Right atrium auricular region (tissue), 2 donors: ENCODE results near the gene MEGF6. TPM values are rescaled to one million over a fixed set of nuclear protein-coding genes. Genes with fewer than 3 reads are reported as not detected.

ENCODE experiments used
- DNase-seq: peaks from one replicate; pipeline ENCODE4 v3.0.0-alpha.2; 2019; ENCODE audit warnings: low spot score
- H3K27ac ChIP-seq, 2 donors: fragments of 200-600 bp; sonication (generic); 1 replicate in 1 of 2; 2 replicates in 1 of 2; pipeline ENCODE4 v1.5.1; 2016 to 2019
- H3K27me3 ChIP-seq, 2 donors: fragments of 200-600 bp; sonication (generic); one replicate each; pipeline versions ENCODE4 v1.5.1 to v1.6.0; 2017 to 2019
- H3K36me3 ChIP-seq: fragments of 200-600 bp; sonication (generic); one replicate; pipeline ENCODE4 v1.5.1; 2016
- H3K4me1 ChIP-seq, 2 donors: fragments of 200-600 bp; sonication (generic); one replicate each; pipeline versions ENCODE4 v1.5.1 to v1.6.0; 2017 to 2019
- H3K4me3 ChIP-seq, 2 donors: fragments of 200-600 bp; sonication (generic); 1 replicate in 1 of 2; 2 replicates in 1 of 2; pipeline ENCODE4 v1.5.1; 2017 to 2019; ENCODE audit warnings: mild to moderate bottlenecking in 1 of 2, moderate library complexity in 1 of 2
- H3K9me3 ChIP-seq, 2 donors: fragments of 200-600 bp; sonication (generic); one replicate each; pipeline ENCODE4 v1.5.1; 2019
- total RNA-seq, 2 donors: library from RNA; depleted of rRNA; stranded (reverse); fragments of >200 nt; gene quantifications; one replicate each; pipeline ENCODE4 v1.1.0, GENCODE V29; 2016
- TF ChIP-seq, protein P1 (sequence below), 2 donors: fragments of 200-600 bp; sonication (generic); IDR thresholded peaks; one replicate each; pipeline ENCODE4 v1.5.1; 2019; ENCODE audit warnings: antibody characterized with exemption in 2 of 2

MEGF6 gene
- total RNA-seq, 2 donors from 2014 or later: 14.9 to 32.6 TPM

DNA sequence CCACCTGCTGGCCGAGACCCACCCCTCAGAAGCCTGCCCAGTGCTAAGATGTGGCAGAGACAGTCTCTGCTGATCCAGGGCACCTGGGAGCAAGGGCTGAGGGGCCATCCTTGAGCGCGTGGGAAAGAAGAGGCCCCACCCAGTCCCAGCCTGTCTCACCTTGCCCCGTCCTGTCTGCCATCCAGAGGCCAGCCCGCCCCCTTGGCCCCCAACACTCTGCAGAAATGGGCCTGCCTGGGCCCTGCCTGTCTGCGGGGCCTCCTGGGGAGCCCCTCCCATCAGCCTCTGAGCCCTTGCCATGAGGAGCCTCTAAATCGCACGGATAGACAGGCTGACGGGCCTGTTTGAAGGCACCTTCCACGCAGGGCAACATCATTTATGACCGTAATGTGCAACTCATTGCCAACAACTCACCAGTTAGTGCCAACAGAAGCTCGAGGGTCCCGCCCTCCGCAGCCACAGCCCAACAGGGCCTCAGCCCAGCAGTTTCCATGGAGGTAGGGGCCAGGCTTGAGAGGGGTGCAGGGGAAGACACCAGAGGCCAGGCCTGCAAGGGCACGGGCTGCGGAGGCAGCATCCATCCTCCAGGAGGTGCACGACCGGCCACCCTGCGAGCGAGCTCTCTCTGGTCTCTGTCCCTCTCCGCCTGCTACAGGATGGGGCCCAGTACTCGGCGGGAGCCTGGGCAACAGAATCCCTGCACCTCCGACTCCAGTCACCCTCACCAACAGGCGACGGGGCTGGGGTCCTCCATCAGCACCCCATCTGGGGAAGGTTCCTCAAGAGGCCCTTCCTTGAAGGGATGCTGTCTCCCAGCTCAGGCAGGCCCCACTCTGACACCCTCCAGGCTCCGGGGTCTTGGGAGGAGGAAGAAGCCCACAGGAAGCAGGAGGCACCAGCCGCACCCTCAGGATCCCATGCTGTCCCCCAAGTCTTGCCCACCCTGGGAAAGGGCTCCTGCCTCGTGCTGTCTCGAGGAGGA lies 78.0 kb downstream of the MEGF6 start:
- no peak for DNase-seq
- H3K4me1 ChIP-seq: peaks cover 0 to 31% of the 10 kb centered on the region in 2 donors
- TF ChIP-seq, protein P1, sequence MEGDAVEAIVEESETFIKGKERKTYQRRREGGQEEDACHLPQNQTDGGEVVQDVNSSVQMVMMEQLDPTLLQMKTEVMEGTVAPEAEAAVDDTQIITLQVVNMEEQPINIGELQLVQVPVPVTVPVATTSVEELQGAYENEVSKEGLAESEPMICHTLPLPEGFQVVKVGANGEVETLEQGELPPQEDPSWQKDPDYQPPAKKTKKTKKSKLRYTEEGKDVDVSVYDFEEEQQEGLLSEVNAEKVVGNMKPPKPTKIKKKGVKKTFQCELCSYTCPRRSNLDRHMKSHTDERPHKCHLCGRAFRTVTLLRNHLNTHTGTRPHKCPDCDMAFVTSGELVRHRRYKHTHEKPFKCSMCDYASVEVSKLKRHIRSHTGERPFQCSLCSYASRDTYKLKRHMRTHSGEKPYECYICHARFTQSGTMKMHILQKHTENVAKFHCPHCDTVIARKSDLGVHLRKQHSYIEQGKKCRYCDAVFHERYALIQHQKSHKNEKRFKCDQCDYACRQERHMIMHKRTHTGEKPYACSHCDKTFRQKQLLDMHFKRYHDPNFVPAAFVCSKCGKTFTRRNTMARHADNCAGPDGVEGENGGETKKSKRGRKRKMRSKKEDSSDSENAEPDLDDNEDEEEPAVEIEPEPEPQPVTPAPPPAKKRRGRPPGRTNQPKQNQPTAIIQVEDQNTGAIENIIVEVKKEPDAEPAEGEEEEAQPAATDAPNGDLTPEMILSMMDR (IDR thresholded peaks at IDR 0.05): no peak

DNA sequence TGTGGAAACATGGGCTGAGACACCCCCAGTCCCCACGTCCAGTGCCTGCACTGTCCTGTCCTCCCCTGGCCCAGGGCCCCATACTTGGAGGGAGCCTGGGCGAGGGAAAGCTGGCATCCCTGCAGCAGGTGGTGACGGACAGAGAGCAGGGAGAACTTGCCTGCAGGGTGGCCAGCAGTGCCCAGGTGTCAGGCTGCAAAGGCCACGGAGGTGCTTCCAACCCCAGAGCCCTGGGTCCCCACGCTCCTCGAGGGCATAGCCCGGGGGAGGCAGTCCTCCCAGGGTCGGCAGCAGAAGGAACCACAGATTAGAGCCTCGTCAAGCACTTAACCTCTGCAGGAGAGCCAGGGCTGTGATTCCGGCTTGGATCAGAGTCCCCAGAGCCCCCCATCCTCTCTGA lies 79.4 kb downstream of the MEGF6 start:
- H3K36me3 ChIP-seq: no peaks in the 10 kb centered on the region
- no peak for DNase-seq
- peak overlapping the region in 1 of 2 donors; percentile 64 for H3K4me3 ChIP-seq
- no peaks in the 10 kb centered on the region for H3K27me3 ChIP-seq
- peak overlapping the region; percentile 33 to 69 for H3K27ac ChIP-seq
- no peaks in the 10 kb centered on the region for H3K9me3 ChIP-seq
- TF ChIP-seq, protein P1 (IDR thresholded peaks at IDR 0.05): no peak
- peaks cover 0 to 42% of the 10 kb centered on the region in 2 donors for H3K4me1 ChIP-seq

More for the DNA sequence above, 78.0 kb downstream of the MEGF6 start:
- no peaks in the 10 kb centered on the region for H3K27me3 ChIP-seq
- no peaks in the 10 kb centered on the region for H3K9me3 ChIP-seq
- H3K36me3 ChIP-seq: no peaks in the 10 kb centered on the region
- H3K4me3 ChIP-seq: no peak overlapping the region
- H3K27ac ChIP-seq: no peak overlapping the region

DNA sequence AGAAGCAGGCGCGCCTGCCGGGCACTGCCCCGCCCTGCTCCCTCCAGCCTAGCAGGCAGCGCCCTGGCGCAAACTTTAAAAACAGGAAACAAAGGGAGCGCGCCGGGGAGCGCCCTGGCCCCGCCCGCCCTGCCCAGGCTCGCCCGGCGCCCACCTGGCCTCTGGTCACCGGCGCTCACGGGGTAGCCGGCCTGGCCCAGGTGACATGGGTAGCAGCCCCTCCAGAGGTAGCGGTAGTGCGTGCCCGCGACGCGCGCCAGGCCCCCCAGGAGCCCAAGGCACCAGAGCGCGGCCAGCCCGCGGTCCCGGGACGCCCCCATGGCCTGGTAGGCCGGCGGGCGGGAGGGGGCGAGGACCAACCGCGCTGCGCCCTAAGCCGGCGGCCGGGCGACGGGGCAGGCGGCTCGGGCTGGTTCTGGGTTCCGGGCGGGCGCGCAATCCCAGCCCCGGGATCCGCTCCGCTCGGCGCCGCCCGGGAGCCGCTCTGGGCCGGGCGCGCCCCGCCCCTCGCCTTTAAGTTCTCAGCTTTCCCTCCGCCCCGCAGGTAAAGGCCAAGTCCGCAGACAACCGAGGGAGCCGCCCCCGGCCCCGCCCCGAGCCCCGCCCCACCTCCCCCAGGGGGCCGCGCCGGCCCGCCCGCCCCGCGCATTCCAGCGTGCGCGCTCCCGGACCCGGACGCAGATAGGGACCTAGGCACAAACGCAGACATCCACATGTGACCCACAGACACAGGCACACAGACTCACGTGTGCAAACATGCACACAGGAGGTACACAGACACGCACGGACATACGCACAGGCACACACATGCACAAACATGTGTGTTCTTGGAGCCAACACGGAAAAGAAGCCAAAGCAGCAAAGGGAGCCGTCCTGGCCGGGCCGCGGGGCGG lies 80.1 kb downstream of the MEGF6 start:
- Histone ChIP-seq H3K4me3 (peak overlapping the region; percentile 54 to 64), H3K27me3 (no peaks in the 10 kb centered on the region), H3K9me3 (no peaks in the 10 kb centered on the region), H3K4me1 (peaks cover 0 to 42% of the 10 kb centered on the region in 2 donors), H3K27ac (peak overlapping the region; percentile 69 to 79), H3K36me3 (no peaks in the 10 kb centered on the region)
- TF ChIP-seq, protein P1 (IDR thresholded peaks at IDR 0.05): no peak
- peak; percentile 72 for DNase-seq

DNA sequence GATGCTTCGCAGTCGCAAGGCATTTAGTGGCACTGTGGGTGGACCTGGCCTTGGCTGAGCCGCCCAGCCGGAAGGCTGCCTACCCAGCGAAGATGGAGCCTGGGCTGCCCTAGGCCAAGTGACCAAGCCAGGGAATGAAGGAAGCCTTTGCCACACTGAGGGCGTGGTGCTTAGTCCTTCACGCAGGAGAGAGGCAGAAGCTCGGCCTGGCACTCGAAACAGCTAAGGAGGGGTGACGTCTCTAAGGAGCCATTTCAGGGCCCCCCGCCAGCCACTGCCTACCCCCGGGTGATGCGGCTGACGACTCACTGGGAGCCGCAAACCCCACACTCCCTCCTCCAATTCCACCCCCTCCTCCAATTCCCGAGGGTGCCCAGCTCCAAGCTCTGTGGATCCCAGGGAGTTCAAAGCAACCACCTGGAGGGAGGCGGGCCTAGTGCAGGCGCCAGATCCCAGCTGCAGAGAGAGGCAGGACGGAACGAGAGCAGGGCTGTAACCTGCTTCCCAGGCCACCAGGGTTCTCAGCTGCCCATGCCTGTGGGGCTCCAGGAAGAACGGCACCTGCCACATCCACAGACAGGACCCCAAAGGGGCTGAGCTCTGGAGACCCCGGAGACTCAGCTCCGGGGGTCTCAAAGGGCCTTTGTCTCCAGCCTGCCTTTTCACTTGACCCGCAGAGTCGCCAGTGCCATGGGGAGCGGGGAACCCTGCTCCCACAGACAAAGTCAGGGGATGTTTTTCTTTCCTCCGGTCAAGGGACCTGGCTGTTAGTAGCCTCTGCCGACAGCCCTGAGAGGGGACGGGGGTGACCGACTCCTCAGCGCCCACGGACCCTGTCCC lies 81.0 kb downstream of the MEGF6 start:
- DNase-seq: no peak
- TF ChIP-seq, protein P1 (IDR thresholded peaks at IDR 0.05): no peak
- no peaks in the 10 kb centered on the region for H3K27me3 ChIP-seq
- H3K36me3 ChIP-seq: no peaks in the 10 kb centered on the region
- H3K4me3 ChIP-seq: peak overlapping the region; percentile 54 to 64
- H3K9me3 ChIP-seq: no peaks in the 10 kb centered on the region
- H3K4me1 ChIP-seq: peaks cover 0 to 42% of the 10 kb centered on the region in 2 donors
- H3K27ac ChIP-seq: peak overlapping the region; percentile 69 to 84
